Fibroblast of skin of left biceps (primary cell): ENCODE data around the gene RGMA.

Source experiments
- DNase-seq, 2 experiments: peaks; one replicate each; pipeline ENCODE4 v3.0.0-alpha.2; 2013; ENCODE audit warnings: low read depth in 2 of 2

Gene RGMA, protein sequence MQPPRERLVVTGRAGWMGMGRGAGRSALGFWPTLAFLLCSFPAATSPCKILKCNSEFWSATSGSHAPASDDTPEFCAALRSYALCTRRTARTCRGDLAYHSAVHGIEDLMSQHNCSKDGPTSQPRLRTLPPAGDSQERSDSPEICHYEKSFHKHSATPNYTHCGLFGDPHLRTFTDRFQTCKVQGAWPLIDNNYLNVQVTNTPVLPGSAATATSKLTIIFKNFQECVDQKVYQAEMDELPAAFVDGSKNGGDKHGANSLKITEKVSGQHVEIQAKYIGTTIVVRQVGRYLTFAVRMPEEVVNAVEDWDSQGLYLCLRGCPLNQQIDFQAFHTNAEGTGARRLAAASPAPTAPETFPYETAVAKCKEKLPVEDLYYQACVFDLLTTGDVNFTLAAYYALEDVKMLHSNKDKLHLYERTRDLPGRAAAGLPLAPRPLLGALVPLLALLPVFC

DNA sequence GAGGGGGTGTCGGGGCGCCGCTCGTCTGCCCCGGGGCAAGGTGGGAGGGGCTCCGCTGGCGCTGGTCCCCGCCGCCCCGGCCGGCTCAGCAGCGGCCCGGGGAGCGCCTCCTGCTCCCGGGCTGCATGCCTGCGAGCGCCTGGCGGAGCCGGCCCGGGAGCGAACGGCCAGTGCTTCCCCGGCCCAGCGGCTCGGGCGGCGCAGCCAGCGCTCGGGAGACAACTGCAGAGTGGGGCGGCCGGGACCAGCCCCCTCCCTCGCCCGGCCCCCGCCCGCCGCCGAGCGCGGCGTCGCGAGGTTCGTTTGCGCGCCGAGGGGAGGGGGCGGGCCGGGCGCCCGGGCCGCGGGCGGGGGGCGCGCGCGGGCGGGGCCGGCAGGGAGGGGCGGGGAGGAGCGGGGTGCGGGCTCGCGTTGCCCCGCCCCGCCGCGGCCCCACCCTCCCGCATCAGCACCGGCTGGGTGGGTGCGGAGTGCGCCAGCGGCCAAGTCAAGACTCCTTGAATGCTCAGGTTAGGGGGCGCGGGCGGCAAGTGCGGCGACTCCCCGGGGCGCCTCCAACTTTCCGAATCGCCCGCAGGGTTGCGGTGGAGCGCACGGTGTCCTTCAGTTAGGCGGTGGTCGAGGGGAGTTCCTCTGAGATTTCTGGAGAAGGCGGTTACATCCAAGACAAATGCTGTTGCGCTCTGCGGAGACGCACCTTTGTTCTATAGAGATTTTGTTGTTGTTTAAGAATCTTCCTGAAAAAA, at the start of gene RGMA:
Gene RGMA, minus strand, starts transcription at position 231 of the 746 bp plus-strand sequence. CDS start 279 bp downstream, outside the sequence.
- DNase-seq = no peak

DNA sequence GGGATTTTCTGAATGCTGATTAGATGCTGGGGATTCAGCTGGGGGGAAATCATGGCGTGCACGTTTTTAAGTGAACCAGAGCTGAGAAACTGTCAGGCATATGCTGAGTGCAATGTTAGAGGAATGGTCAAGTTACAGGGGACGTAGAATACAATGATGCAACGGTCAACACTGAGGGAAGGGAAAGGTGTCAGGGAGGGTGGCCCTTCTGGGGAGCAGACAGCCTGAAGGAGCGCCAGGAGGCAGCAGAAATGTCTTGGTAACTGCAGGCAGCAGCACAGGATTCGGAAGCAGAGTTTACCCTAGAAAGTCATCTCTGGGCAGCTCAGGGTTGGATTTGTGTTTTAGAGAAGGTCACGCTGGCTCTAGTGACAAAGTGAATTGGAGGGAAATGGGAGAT, 47.6 kb upstream of the RGMA start:
- DNase-seq = no peak

DNA sequence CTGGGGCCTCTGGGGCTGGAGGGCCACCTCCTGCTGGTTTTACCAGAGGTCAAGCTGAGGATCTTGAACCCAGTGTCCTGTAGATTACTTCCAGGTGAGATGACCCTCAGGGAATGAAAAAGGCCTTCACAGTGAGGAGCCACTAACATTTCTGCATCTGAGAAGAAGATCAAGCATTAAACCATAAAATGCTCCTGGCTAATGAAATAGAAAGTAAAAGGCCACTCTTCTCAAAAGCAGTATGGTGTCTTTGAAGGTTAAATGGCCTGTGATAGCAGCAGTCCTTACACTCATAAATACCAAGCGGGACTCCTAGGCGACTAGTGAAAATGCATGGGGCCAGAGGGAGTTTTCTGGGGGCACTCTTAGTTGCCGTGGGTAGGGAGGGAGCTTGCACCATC, 47.0 kb upstream of the RGMA start:
- no peak for DNase-seq

- no peak for DNase-seq
These were observed 46.4 kb upstream of the RGMA start for GRCh38 chr15:93135459-93135858.

DNA sequence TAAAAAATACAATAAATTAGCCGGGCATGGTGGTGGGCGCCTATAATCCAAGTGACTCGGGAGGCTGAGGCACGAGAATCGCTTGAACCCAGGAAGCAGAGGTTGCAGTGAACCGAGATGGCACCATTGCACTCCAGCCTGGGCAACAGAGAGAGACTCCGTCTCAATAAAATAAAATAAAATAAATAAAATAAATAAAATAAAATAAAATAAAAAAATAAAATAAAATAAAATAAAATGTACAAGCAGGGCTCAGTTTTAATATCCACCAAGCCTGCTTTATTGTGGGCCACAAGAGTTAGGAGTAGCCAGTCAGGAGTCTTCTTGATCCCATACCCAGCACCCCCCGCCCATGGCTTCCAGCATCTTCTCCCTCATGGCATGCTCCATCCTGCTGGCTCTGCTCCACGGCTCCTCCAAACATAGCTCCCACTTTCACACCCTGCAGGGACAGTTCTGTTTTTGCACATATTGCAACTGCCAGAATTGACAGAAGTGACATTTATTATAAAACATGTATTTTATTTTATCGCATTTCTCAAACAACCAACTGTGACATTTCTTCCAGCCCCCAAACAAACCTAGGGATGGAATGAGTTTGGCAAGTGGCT, 42.6 kb upstream of the RGMA start:
- no peak for DNase-seq

- no peak for DNase-seq
These were observed 40.9 kb upstream of the RGMA start for GRCh38 chr15:93129702-93130488.

DNA sequence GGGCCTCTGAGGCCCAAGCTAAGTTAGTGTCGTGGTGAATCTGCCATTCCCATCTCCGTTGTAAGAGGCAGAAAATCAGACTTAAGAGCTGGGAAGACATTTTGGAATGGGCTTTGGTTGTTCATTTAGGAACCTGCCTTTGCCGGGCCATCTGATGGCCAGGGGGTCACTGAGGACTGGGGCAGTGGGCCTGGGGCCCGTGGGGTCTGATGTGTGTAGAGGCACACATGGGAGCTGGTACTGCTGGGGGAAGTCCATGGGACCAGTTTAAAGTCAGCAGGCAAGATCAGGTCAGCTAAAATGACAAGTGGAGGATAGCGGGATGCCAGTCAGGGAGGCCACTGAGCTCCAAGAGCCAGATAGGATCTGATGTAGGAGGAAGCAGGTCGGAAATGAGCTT, 38.3 kb upstream of the RGMA start:
- DNase-seq = no peak

- DNase-seq = no peak
These were observed 37.6 kb upstream of the RGMA start for GRCh38 chr15:93126599-93126998.

GRCh38 chr15:93126148-93126547, 37.1 kb upstream of the RGMA start:
- DNase-seq = no peak

- no peak for DNase-seq
These were observed 35.1 kb upstream of the RGMA start for GRCh38 chr15:93124126-93124525.

- no peak for DNase-seq
These were observed 33.2 kb upstream of the RGMA start for GRCh38 chr15:93121973-93122910.

DNA sequence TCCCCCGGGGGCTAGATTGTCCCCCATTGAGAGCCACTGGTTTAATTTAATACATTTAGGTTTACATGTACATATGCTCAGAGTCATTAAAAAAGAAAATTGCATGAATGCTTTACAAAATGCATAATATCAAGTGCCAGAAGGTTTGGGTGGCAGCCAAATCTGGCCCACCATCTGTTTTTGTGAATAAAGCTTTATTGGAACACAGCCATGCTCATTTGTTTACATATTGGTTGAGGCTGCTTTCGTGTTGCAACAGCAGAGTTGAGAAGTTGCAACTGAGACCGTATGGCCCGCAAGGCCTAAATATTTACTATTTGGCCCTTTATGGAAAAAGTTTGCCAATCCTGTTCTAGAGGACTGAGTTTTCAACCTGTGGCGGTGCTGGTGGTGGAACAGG, 32.1 kb upstream of the RGMA start:
- DNase-seq = no peak

- no peak for DNase-seq
These were observed 29.9 kb upstream of the RGMA start for GRCh38 chr15:93118904-93119303.

DNA sequence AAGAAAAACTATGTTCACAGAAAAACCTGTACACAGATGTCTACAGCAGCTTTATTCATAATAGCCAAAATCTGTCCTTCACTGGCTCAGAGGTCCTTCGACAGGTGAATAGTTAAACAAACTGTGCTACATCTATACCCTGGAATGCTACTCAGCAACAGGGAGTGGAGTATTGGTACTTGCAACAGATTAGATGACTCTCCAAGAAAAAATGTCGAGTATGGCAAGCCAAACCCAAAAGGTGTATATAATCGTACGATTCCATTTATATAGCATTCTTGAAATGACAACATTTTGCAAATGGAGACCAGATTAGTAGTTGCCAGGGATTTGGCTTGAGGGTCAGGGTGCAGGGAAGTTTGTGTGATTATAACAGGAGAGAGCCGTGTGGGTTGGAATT, 22.4 kb upstream of the RGMA start:
- DNase-seq = no peak

GRCh38 chr15:93110502-93111040, 21.6 kb upstream of the RGMA start:
- no peak for DNase-seq

GRCh38 chr15:93109336-93110102, 20.5 kb upstream of the RGMA start:
- DNase-seq = no peak

DNA sequence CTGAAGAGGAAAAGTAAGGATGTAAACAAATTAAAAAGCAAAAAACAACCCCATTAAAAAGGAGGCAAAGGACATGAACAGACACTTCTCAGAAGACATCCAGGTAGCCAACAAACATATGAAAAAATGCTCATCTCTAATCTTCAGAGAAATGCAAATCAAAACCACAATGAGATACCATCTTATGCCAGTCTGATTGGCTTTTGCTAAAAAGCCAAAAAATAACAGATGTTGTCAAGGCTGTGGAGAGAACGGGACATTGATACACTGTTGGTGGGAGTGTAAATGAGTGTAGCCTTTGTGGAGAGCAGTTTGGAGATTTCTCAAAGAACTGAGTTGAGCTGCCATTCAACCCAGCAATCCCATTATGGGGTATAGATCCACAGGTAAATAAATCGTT, 18.6 kb upstream of the RGMA start:
- DNase-seq = no peak

- DNase-seq = no peak
These were observed 16.5 kb upstream of the RGMA start for GRCh38 chr15:93105485-93105884.

- DNase-seq = no peak
These were observed 14.8 kb upstream of the RGMA start for GRCh38 chr15:93103823-93104222.

DNA sequence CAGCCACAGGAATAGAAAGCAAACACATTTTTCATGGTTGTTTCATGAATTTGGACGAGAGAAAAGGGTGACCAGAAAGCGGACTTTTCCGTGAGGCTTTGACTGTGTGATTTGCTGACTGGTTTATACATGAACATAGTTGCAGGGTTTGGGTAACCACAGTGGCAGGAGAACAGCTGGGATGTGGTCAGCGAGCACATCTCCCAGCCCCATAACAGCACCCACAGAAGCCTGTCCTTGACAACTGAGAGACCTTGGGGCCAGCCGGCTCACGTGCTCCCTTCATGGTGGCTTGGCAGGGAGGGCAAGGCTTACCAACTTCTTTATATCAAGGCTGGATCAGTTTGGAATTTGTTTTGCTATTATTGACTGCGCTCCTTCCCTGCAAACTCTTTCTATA, 13.2 kb upstream of the RGMA start:
- DNase-seq = no peak
